GM21576 (cell line): ENCODE measurements around the gene ABL2.
A peak's percentile ranks its signal among the peaks of the same experiment; 100 is the strongest.

Source experiments
- ATAC-seq: cut with Tn5 transposase; IDR thresholded peaks from one replicate; pipeline ENCODE4 v1.9.1; 2021; ENCODE audit warnings: mild to moderate bottlenecking, moderate library complexity; ENCODE audit not compliant: unreplicated experiment

Gene ABL2

GRCh38 chr1:179095924-179096323 lies 133.6 kb downstream of the ABL2 start:
- ATAC-seq: no peak

- no peak for ATAC-seq
These were observed 134.1 kb downstream of the ABL2 start for GRCh38 chr1:179095377-179095776.

- ATAC-seq: no peak
These were observed 134.7 kb downstream of the ABL2 start for GRCh38 chr1:179094818-179095217.

- no peak for ATAC-seq
These were observed 136.5 kb downstream of the ABL2 start for GRCh38 chr1:179092896-179093461.

- ATAC-seq: no peak
These were observed 137.7 kb downstream of the ABL2 start for GRCh38 chr1:179091691-179092165.

GRCh38 chr1:179090923-179091322 lies 138.6 kb downstream of the ABL2 start:
- ATAC-seq: no peak

- no peak for ATAC-seq
These were observed 139.0 kb downstream of the ABL2 start for GRCh38 chr1:179090522-179090921.

GRCh38 chr1:179089827-179090482 lies 139.5 kb downstream of the ABL2 start:
- ATAC-seq: no peak

GRCh38 chr1:179087665-179088064 lies 141.8 kb downstream of the ABL2 start:
- no peak for ATAC-seq

GRCh38 chr1:179083533-179083932 lies 145.9 kb downstream of the ABL2 start:
- no peak for ATAC-seq

GRCh38 chr1:179082999-179083335 lies 146.5 kb downstream of the ABL2 start:
- ATAC-seq: no peak

- ATAC-seq: peak; percentile 6
These were observed 147.0 kb downstream of the ABL2 start for GRCh38 chr1:179082333-179082998.

- peak; percentile 87 for ATAC-seq
These were observed 147.7 kb downstream of the ABL2 start, which contains the start of gene TOR3A for GRCh38 chr1:179081687-179082332. TSS of gene TOR3A (plus strand) at chr1:179082070. CDS start at chr1:179082129, 59 bp downstream.

GRCh38 chr1:179080866-179081686 lies 148.4 kb downstream of the ABL2 start:
- ATAC-seq: peak; percentile 21

- peak; percentile 21 for ATAC-seq
These were observed 150.2 kb downstream of the ABL2 start for GRCh38 chr1:179079113-179079761.

- ATAC-seq: no peak
These were observed 152.1 kb downstream of the ABL2 start for GRCh38 chr1:179077396-179077795.

GRCh38 chr1:179066471-179066870 lies 163.0 kb downstream of the ABL2 start:
- no peak for ATAC-seq

- ATAC-seq: no peak
These were observed 167.9 kb downstream of the ABL2 start for GRCh38 chr1:179061360-179062282.
